ENCODE measurements around the gene RAB25. TPM values are rescaled to one million over a fixed set of nuclear protein-coding genes. Genes with fewer than 3 reads are reported as not detected.

Gene RAB25
- total RNA-seq, 5 donors from 2014 or later (not counting 1 experiment from before 2014, with no cell fraction given): 0.26 to 2.3 (median 1.9) TPM

- no peak overlapping the region for H3K4me3 ChIP-seq (ENCODE audit: control insufficient read depth in 1 of 2, extremely low read depth in 1 of 2, low read length in 1 of 2)
- DNase-seq (no peak), ATAC-seq (replicated peaks in 1 of 4) (no peak)
- WGBS (ENCODE audit: insufficient coverage): 89% methylated on average over 3 of the region's 5 CpGs
- no peaks in the 10 kb centered on the region for H3K9me3 Mint-ChIP-seq
- H3K36me3 Mint-ChIP-seq: no peaks in the 10 kb centered on the region
- CTCF ChIA-PET: no interaction called here
- POLR2A ChIA-PET: no interaction called here
- H3K4me3 Mint-ChIP-seq: peak overlapping the region in 2 of 3 donors; percentile 38 to 51
- H3K4me1 Mint-ChIP-seq: peaks cover 0 to 18% (median 7%) of the 10 kb centered on the region in 3 donors
- no peak overlapping the region for H3K27ac Mint-ChIP-seq
- H3K9me3 ChIP-seq: no peaks in the 10 kb centered on the region
- H3K27ac ChIP-seq (ENCODE audit: low read length): no peak overlapping the region
- H3K4me1 ChIP-seq (ENCODE audit: control insufficient read depth in 1 of 2, extremely low read depth in 1 of 2, insufficient read depth in 2 of 2, low read length in 2 of 2): peaks cover 2 to 30% of the 10 kb centered on the region in 2 experiments
- peaks cover 3 to 21% of the 10 kb centered on the region in 2 donors for H3K27me3 Mint-ChIP-seq
- no peaks in the 10 kb centered on the region for H3K36me3 ChIP-seq (ENCODE audit: control insufficient read depth in 2 of 2, extremely low read depth in 1 of 2, insufficient read depth in 1 of 2, low read length in 1 of 2)
- H3K27me3 ChIP-seq (replicated peaks in 1 of 2; ENCODE audit: control insufficient read depth in 2 of 2, extremely low read depth in 1 of 2, insufficient read depth in 2 of 2, low read length in 1 of 2): peaks cover 0 to 53% of the 10 kb centered on the region in 2 experiments
Measured at GRCh38 chr1:156079762-156080161, 18.8 kb downstream of the RAB25 start.

- Histone ChIP-seq H3K36me3 (ENCODE audit: control insufficient read depth in 2 of 2, extremely low read depth in 1 of 2, insufficient read depth in 1 of 2, low read length in 1 of 2) (no peaks in the 10 kb centered on the region), H3K27me3 (replicated peaks in 1 of 2; ENCODE audit: control insufficient read depth in 2 of 2, extremely low read depth in 1 of 2, insufficient read depth in 2 of 2, low read length in 1 of 2) (peaks cover 0 to 53% of the 10 kb centered on the region in 2 experiments), H3K9me3 (no peaks in the 10 kb centered on the region), H3K4me3 (ENCODE audit: control insufficient read depth in 1 of 2, extremely low read depth in 1 of 2, low read length in 1 of 2) (no peak overlapping the region), H3K4me1 (ENCODE audit: control insufficient read depth in 1 of 2, extremely low read depth in 1 of 2, insufficient read depth in 2 of 2, low read length in 2 of 2) (peaks cover 2 to 30% of the 10 kb centered on the region in 2 experiments), H3K27ac (ENCODE audit: low read length) (no peak overlapping the region)
- Mint-ChIP-seq H3K4me3 (peak overlapping the region in 1 of 3 donors; percentile 85), H3K27ac (no peak overlapping the region), H3K9me3 (no peaks in the 10 kb centered on the region), H3K36me3 (no peaks in the 10 kb centered on the region), H3K4me1 (peaks cover 0 to 18% (median 7%) of the 10 kb centered on the region in 3 donors), H3K27me3 (peaks cover 6 to 24% of the 10 kb centered on the region in 2 donors)
- WGBS (ENCODE audit: insufficient coverage): 96% methylated on average over 4 of the region's 8 CpGs
- POLR2A ChIA-PET: no interaction called here
- CTCF ChIA-PET: no interaction called here
- DNase-seq: no peak
- ATAC-seq (replicated peaks in 1 of 4): no peak
Measured at GRCh38 chr1:156080241-156080862, 19.4 kb downstream of the RAB25 start.

- H3K4me1 ChIP-seq (ENCODE audit: control insufficient read depth in 1 of 2, extremely low read depth in 1 of 2, insufficient read depth in 2 of 2, low read length in 2 of 2): peaks cover 2 to 30% of the 10 kb centered on the region in 2 experiments
- no peaks in the 10 kb centered on the region for H3K9me3 Mint-ChIP-seq
- CTCF ChIA-PET: no interaction called here
- no peak for ATAC-seq (replicated peaks in 1 of 4)
- H3K9me3 ChIP-seq: no peaks in the 10 kb centered on the region
- H3K27me3 ChIP-seq (replicated peaks in 1 of 2; ENCODE audit: control insufficient read depth in 2 of 2, extremely low read depth in 1 of 2, insufficient read depth in 2 of 2, low read length in 1 of 2): peaks cover 0 to 57% of the 10 kb centered on the region in 2 experiments
- peaks cover 0 to 15% (median 5%) of the 10 kb centered on the region in 3 donors for H3K4me1 Mint-ChIP-seq
- no peaks in the 10 kb centered on the region for H3K36me3 Mint-ChIP-seq
- no peak overlapping the region for H3K27ac Mint-ChIP-seq
- H3K36me3 ChIP-seq (ENCODE audit: control insufficient read depth in 2 of 2, extremely low read depth in 1 of 2, insufficient read depth in 1 of 2, low read length in 1 of 2): no peaks in the 10 kb centered on the region
- POLR2A ChIA-PET: no interaction called here
- no peak for DNase-seq
- WGBS (ENCODE audit: insufficient coverage): 74% methylated on average over 3 of the region's 4 CpGs
- no peak overlapping the region for H3K4me3 ChIP-seq (ENCODE audit: control insufficient read depth in 1 of 2, extremely low read depth in 1 of 2, low read length in 1 of 2)
- peaks cover 8 to 27% of the 10 kb centered on the region in 2 donors for H3K27me3 Mint-ChIP-seq
- no peak overlapping the region for H3K27ac ChIP-seq (ENCODE audit: low read length)
- H3K4me3 Mint-ChIP-seq: peak overlapping the region; percentile 34 to 85 (median 55)
Measured at GRCh38 chr1:156080863-156081179, 19.9 kb downstream of the RAB25 start.

- 14% methylated on average over 24 of the region's 61 CpGs for WGBS (ENCODE audit: insufficient coverage)
- H3K4me3 ChIP-seq (ENCODE audit: control insufficient read depth in 1 of 2, extremely low read depth in 1 of 2, low read length in 1 of 2): peak overlapping the region; percentile 36 to 81
- no peaks in the 10 kb centered on the region for H3K9me3 ChIP-seq
- peak in 1 of 4 experiments; percentile 16 for ATAC-seq (replicated peaks in 1 of 4)
- H3K4me3 Mint-ChIP-seq: peak overlapping the region; percentile 65 to 85 (median 74)
- no peaks in the 10 kb centered on the region for H3K36me3 Mint-ChIP-seq
- H3K4me1 Mint-ChIP-seq: peaks cover 0 to 15% (median 5%) of the 10 kb centered on the region in 3 donors
- ChIA-PET CTCF (interaction anchor here in 1 of 2 donors (1.3 kb wide), 1 partner anchor 15 kb away, joined by 3 read pairs; no protein-coding TSS in a partner anchor), POLR2A (interaction anchor here in 1 of 2 donors (0.7 kb wide), 1 partner anchor 71 kb away, joined by 7 read pairs; no protein-coding TSS in a partner anchor)
- no peaks in the 10 kb centered on the region for H3K9me3 Mint-ChIP-seq
- DNase-seq: no peak
- H3K4me1 ChIP-seq (ENCODE audit: control insufficient read depth in 1 of 2, extremely low read depth in 1 of 2, insufficient read depth in 2 of 2, low read length in 2 of 2): peaks cover 2 to 26% of the 10 kb centered on the region in 2 experiments
- no peaks in the 10 kb centered on the region for H3K36me3 ChIP-seq (ENCODE audit: control insufficient read depth in 2 of 2, extremely low read depth in 1 of 2, insufficient read depth in 1 of 2, low read length in 1 of 2)
- no peak overlapping the region for H3K27ac ChIP-seq (ENCODE audit: low read length)
- H3K27me3 ChIP-seq (replicated peaks in 1 of 2; ENCODE audit: control insufficient read depth in 2 of 2, extremely low read depth in 1 of 2, insufficient read depth in 2 of 2, low read length in 1 of 2): peaks cover 0 to 57% of the 10 kb centered on the region in 2 experiments
- H3K27me3 Mint-ChIP-seq: peaks cover 8 to 29% of the 10 kb centered on the region in 2 donors
- no peak overlapping the region for H3K27ac Mint-ChIP-seq
Measured at GRCh38 chr1:156081180-156081916, 20.4 kb downstream of the RAB25 start.

GRCh38 chr1:156081917-156082308, 21.0 kb downstream of the RAB25 start:
- peak in 1 of 4 experiments; percentile 1 for ATAC-seq (replicated peaks in 1 of 4)
- Histone ChIP-seq H3K4me1 (ENCODE audit: control insufficient read depth in 1 of 2, extremely low read depth in 1 of 2, insufficient read depth in 2 of 2, low read length in 2 of 2) (peaks cover 2 to 24% of the 10 kb centered on the region in 2 experiments), H3K9me3 (no peaks in the 10 kb centered on the region), H3K36me3 (ENCODE audit: control insufficient read depth in 2 of 2, extremely low read depth in 1 of 2, insufficient read depth in 1 of 2, low read length in 1 of 2) (no peaks in the 10 kb centered on the region), H3K27ac (ENCODE audit: low read length) (no peak overlapping the region), H3K4me3 (ENCODE audit: control insufficient read depth in 1 of 2, extremely low read depth in 1 of 2, low read length in 1 of 2) (peak overlapping the region; percentile 81 to 84), H3K27me3 (replicated peaks in 1 of 2; ENCODE audit: control insufficient read depth in 2 of 2, extremely low read depth in 1 of 2, insufficient read depth in 2 of 2, low read length in 1 of 2) (peaks cover 0 to 57% of the 10 kb centered on the region in 2 experiments)
- no peak for DNase-seq
- WGBS (ENCODE audit: insufficient coverage): 0% methylated on average over 1 of the region's 10 CpGs
- ChIA-PET POLR2A (interaction anchor here in 1 of 2 donors (0.7 kb wide), 1 partner anchor 71 kb away, joined by 7 read pairs; no protein-coding TSS in a partner anchor), CTCF (interaction anchor here in 1 of 2 donors (1.3 kb wide), 1 partner anchor 15 kb away, joined by 3 read pairs; no protein-coding TSS in a partner anchor)
- Mint-ChIP-seq H3K9me3 (no peaks in the 10 kb centered on the region), H3K36me3 (no peaks in the 10 kb centered on the region), H3K4me3 (peak overlapping the region; percentile 81 to 85 (median 84)), H3K4me1 (peaks cover 0 to 15% (median 5%) of the 10 kb centered on the region in 3 donors), H3K27ac (no peak overlapping the region), H3K27me3 (peaks cover 14 to 34% of the 10 kb centered on the region in 2 donors)

Measured in T-cell (primary cell).